RKO (cell line): ENCODE measurements around the gene CTNNA3.
A peak's percentile ranks its signal among the peaks of the same experiment; 100 is the strongest.
"Not testable (repeated sequence)": the region's sequence is repeated elsewhere in the genome, so short reads cannot be mapped to it uniquely, and the experiment has no call there.

Experiments used
- DNase-seq: peaks from one replicate; pipeline ENCODE4 v3.0.0-alpha.2; 2016; ENCODE audit warnings: low spot score

CTNNA3 gene

GRCh38 chr10:67696029-67696428 is at the start of gene CTNNA3:
CTNNA3 (minus strand) TSS chr10:67696195.
- DNase-seq, result no peak

- no peak for DNase-seq
Observed at GRCh38 chr10:67735430-67735829, 39.4 kb upstream of the CTNNA3 start.

- no peak for DNase-seq
Observed at GRCh38 chr10:67733511-67733910, 37.5 kb upstream of the CTNNA3 start.

- no peak for DNase-seq
Observed at GRCh38 chr10:67725567-67725966, 29.6 kb upstream of the CTNNA3 start.

GRCh38 chr10:67723601-67724000 is 27.6 kb upstream of the CTNNA3 start:
- no peak for DNase-seq

- no peak for DNase-seq
Observed at GRCh38 chr10:67722113-67722512, 26.1 kb upstream of the CTNNA3 start.

GRCh38 chr10:67716455-67716854 is 20.5 kb upstream of the CTNNA3 start:
- not testable (repeated sequence) for DNase-seq

- no peak for DNase-seq
Observed at GRCh38 chr10:67705921-67706320, 9.9 kb upstream of the CTNNA3 start.

GRCh38 chr10:67699613-67700270 is 3.7 kb upstream of the CTNNA3 start:
- not testable (repeated sequence) for DNase-seq

- no peak for DNase-seq
Observed at GRCh38 chr10:67698164-67698563, 2.2 kb upstream of the CTNNA3 start.

- DNase-seq, result peak; percentile 60
Observed at GRCh38 chr10:67697724-67698131, 1.7 kb upstream of the CTNNA3 start.

GRCh38 chr10:67696679-67697078 is 684 bp upstream of the CTNNA3 start:
- DNase-seq, result no peak

GRCh38 chr10:67695555-67695954 is 440 bp downstream of the CTNNA3 start:
- DNase-seq, result no peak

- DNase-seq, result not testable (repeated sequence)
Observed at GRCh38 chr10:67691861-67692260, 4.1 kb downstream of the CTNNA3 start.

GRCh38 chr10:67690540-67690939 is 5.5 kb downstream of the CTNNA3 start:
- DNase-seq, result not testable (repeated sequence)

GRCh38 chr10:67684140-67684539 is 11.9 kb downstream of the CTNNA3 start:
- DNase-seq, result not testable (repeated sequence)

- no peak for DNase-seq
Observed at GRCh38 chr10:67678335-67678974, 17.5 kb downstream of the CTNNA3 start.

- DNase-seq, result no peak
Observed at GRCh38 chr10:67676208-67676825, 19.7 kb downstream of the CTNNA3 start.

GRCh38 chr10:67670401-67670800 is 25.6 kb downstream of the CTNNA3 start:
- no peak for DNase-seq

- DNase-seq, result no peak
Observed at GRCh38 chr10:67669978-67670377, 26.0 kb downstream of the CTNNA3 start.

- DNase-seq, result peak; percentile 7
Observed at GRCh38 chr10:67668448-67668847, 27.5 kb downstream of the CTNNA3 start.

- DNase-seq, result no peak
Observed at GRCh38 chr10:67667035-67667425, 29.0 kb downstream of the CTNNA3 start.

- peak; percentile 61 for DNase-seq
Observed at GRCh38 chr10:67666416-67667034, 29.5 kb downstream of the CTNNA3 start.
